Peyer's patch (tissue), 4 donors: ENCODE data around the gene CROCC. TPM values are rescaled to one million over a fixed set of nuclear protein-coding genes. Genes with fewer than 3 reads are reported as not detected.

ENCODE experiments used
- DNase-seq, 3 donors: peaks; one replicate each; pipeline ENCODE4 v3.0.0-alpha.2; 2017 to 2019
- H3K27ac ChIP-seq, 4 donors: fragments of 200-600 bp; sonication (generic); one replicate each; pipeline ENCODE4 v1.5.1; 2016 to 2019
- H3K27me3 ChIP-seq, 2 donors: fragments of 200-600 bp; sonication (generic); one replicate each; pipeline ENCODE4 v1.5.1; 2019
- H3K36me3 ChIP-seq, 3 donors: fragments of 200-600 bp; sonication (generic); one replicate each; pipeline ENCODE4 v1.5.1; 2016 to 2019
- H3K4me1 ChIP-seq, 4 donors: fragments of 200-600 bp; sonication (generic); one replicate each; pipeline ENCODE4 v1.5.1; 2016 to 2019
- H3K4me3 ChIP-seq, 4 donors: fragments of 200-600 bp; sonication (generic); 1 replicate in 3 of 4; 2 replicates in 1 of 4; pipeline ENCODE4 v1.5.1; 2016 to 2019; ENCODE audit warnings: mild to moderate bottlenecking in 1 of 4
- H3K9me3 ChIP-seq, 4 donors: fragments of 200-600 bp; sonication (generic); one replicate each; pipeline ENCODE4 v1.5.1; 2016 to 2019; ENCODE audit warnings: mild to moderate bottlenecking in 1 of 4
- CTCF ChIP-seq, 6 experiments: fragments of 450-650 bp in 4 of 6; fragments of 200-600 bp in 2 of 6; sonication (generic) in 1 of 6; IDR thresholded peaks; one replicate each; pipeline ENCODE4 v1.5.1; 2017 to 2019; ENCODE audit warnings: antibody characterized with exemption in 6 of 6, mild to moderate bottlenecking in 3 of 6, moderate library complexity in 1 of 6
- POLR2A ChIP-seq, 2 donors: fragments of 450-650 bp; IDR thresholded peaks; one replicate each; pipeline ENCODE4 v1.5.1; 2017; ENCODE audit warnings: antibody characterized with exemption in 2 of 2, mild to moderate bottlenecking in 2 of 2, moderate library complexity in 2 of 2
- total RNA-seq, 4 donors: library from RNA; depleted of rRNA; stranded (reverse); fragments of >200 nt; gene quantifications; one replicate each; pipeline ENCODE4 v1.1.0, GENCODE V29; 2016

CROCC gene
- total RNA-seq, 4 donors from 2014 or later = 14.7 to 298 (median 45.1) TPM

GRCh38 chr1:16972189-16972895, 50.6 kb downstream of the CROCC start:
- Histone ChIP-seq H3K36me3 (no peaks in the 10 kb centered on the region), H3K9me3 (no peaks in the 10 kb centered on the region), H3K27ac (no peak overlapping the region), H3K4me3 (no peak overlapping the region), H3K4me1 (peaks cover 0 to 3% (median 0%) of the 10 kb centered on the region in 4 donors), H3K27me3 (no peaks in the 10 kb centered on the region)
- no peak for DNase-seq
- TF ChIP-seq CTCF (IDR thresholded peaks at IDR 0.05) (no peak), POLR2A (IDR thresholded peaks at IDR 0.05) (no peak)

DNA sequence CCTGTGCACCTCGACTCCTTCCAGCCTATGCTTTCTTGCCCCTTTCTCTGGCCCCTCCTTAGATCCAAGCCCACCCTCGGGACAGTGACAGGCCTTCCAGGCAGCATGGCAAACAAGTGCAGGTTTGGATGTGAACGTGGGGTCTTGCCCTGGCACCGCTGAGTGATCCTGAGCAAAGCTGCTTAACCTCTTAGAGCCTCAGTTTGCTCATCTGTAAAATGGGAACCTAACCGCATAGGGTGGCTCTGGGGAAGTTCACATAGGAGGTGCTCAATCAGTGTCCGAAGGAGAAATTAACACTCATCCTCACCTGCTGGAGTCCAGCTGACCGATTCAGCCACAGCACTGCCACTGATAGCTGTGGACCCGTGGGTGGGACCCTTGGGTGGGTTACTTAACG, 51.5 kb downstream of the CROCC start:
- no peak for DNase-seq
- no peaks in the 10 kb centered on the region for H3K9me3 ChIP-seq
- no peak overlapping the region for H3K27ac ChIP-seq
- no peaks in the 10 kb centered on the region for H3K36me3 ChIP-seq
- H3K4me3 ChIP-seq = no peak overlapping the region
- H3K27me3 ChIP-seq = no peaks in the 10 kb centered on the region
- no peak for TF ChIP-seq POLR2A (IDR thresholded peaks at IDR 0.05)
- H3K4me1 ChIP-seq = peaks cover 0 to 9% (median 0%) of the 10 kb centered on the region in 4 donors

GRCh38 chr1:16975211-16975610, 53.5 kb downstream of the CROCC start:
- H3K36me3 ChIP-seq = no peaks in the 10 kb centered on the region
- no peak for TF ChIP-seq POLR2A (IDR thresholded peaks at IDR 0.05)
- no peak for TF ChIP-seq CTCF (IDR thresholded peaks at IDR 0.05)

DNA sequence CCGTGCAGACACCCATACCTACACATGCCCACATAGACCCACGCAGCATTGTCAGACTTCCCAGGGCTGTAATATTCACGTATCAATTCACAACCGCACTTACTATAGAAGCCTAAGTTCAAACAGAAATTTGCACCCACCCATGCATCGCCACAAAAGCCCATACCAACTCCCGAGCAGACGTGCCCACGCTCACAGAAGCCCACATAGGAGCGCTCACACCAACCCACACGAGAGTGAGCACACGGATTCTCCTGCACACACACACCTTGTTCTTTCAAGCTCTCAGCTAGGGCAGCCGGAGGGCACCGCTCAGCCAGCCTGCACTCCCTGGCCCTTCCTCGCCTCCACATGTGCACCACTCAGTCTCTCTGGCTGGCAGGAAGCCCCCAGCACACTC, 54.1 kb downstream of the CROCC start:
- H3K9me3 ChIP-seq = no peaks in the 10 kb centered on the region
- no peaks in the 10 kb centered on the region for H3K27me3 ChIP-seq
- TF ChIP-seq POLR2A (IDR thresholded peaks at IDR 0.05) (no peak), CTCF (IDR thresholded peaks at IDR 0.05) (no peak)
- H3K4me1 ChIP-seq = peaks cover 0 to 28% (median 0%) of the 10 kb centered on the region in 4 donors
- no peak overlapping the region for H3K4me3 ChIP-seq
- DNase-seq = no peak
- no peaks in the 10 kb centered on the region for H3K36me3 ChIP-seq
- no peak overlapping the region for H3K27ac ChIP-seq

More at GRCh38 chr1:16975211-16975610, 53.5 kb downstream of the CROCC start:
- no peak for DNase-seq
- Histone ChIP-seq H3K9me3 (no peaks in the 10 kb centered on the region), H3K27me3 (no peaks in the 10 kb centered on the region), H3K4me3 (no peak overlapping the region), H3K27ac (no peak overlapping the region), H3K4me1 (peaks cover 0 to 23% (median 0%) of the 10 kb centered on the region in 4 donors)

DNA sequence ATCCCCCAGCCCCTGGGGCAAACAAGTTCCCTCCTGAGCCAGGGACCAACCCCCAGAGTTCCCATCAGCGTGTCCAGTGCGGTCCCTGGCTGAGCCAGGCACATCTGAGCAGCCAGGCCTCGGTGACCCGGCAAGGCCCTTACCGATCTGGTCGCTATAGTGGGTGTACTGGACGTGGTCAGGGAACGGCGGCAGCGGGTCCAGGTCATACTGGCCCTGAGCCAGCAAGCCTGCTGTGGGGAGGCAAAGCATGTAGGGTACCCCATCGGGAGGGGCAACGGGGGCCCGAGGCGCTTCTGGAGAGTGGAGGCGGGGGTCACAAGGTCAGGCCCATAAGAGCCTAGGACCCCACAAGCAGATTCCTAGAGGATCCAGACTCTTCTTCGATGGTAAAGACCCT, 55.2 kb downstream of the CROCC start:
- Histone ChIP-seq H3K27me3 (no peaks in the 10 kb centered on the region), H3K4me3 (no peak overlapping the region), H3K4me1 (peaks cover 0 to 28% (median 0%) of the 10 kb centered on the region in 4 donors), H3K36me3 (no peaks in the 10 kb centered on the region), H3K9me3 (no peaks in the 10 kb centered on the region), H3K27ac (no peak overlapping the region)
- no peak for DNase-seq
- TF ChIP-seq POLR2A (IDR thresholded peaks at IDR 0.05) = no peak
- TF ChIP-seq CTCF (IDR thresholded peaks at IDR 0.05) = no peak

DNA sequence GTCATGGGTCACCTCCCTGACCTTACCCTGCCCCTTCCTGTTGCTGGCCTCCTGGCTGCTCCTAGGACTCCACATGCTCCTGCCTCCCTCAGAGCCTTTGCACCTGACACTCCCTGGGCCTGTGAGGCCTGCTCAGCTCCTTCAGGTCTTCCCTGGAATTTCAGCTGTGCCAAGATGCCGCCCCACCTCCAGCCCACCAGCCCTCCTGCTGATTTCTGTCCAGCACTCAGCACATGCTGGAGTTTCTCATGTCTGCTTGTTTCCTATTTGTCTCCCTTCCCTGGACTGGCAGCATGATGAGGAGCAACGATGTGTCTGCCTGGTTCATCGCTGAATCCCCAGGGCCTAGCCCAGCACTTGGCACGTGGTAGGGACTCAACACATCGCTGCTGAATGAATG, 55.6 kb downstream of the CROCC start:
- Histone ChIP-seq H3K4me3 (no peak overlapping the region), H3K27ac (no peak overlapping the region)

More for the DNA sequence above, 55.6 kb downstream of the CROCC start:
- Histone ChIP-seq H3K36me3 (no peaks in the 10 kb centered on the region), H3K9me3 (no peaks in the 10 kb centered on the region), H3K4me1 (peaks cover 0 to 28% (median 0%) of the 10 kb centered on the region in 4 donors), H3K27me3 (no peaks in the 10 kb centered on the region)
- TF ChIP-seq POLR2A (IDR thresholded peaks at IDR 0.05) (no peak), CTCF (IDR thresholded peaks at IDR 0.05) (no peak)
- DNase-seq = no peak
